NB4 (cell line): ENCODE data around the gene AZU1.
A peak's percentile ranks its signal among the peaks of the same experiment; 100 is the strongest.
"Not testable (repeated sequence)": the region's sequence is repeated elsewhere in the genome, so short reads cannot be mapped to it uniquely, and the experiment has no call there.

Source experiments
- DNase-seq: peaks from one replicate; pipeline ENCODE4 v3.0.0; 2010; ENCODE audit warnings: low read depth
- H3K4me3 ChIP-seq: one replicate; pipeline ENCODE4 v1.5.1; 2011; ENCODE audit warnings: mild to moderate bottlenecking, low read depth, low read length, moderate library complexity
- CTCF ChIP-seq: IDR thresholded peaks from one replicate; pipeline ENCODE4 v1.5.1; 2012; ENCODE audit warnings: low read depth, low read length
- MAX ChIP-seq: IDR thresholded peaks from 2 replicates; pipeline ENCODE4 v1.6.1; 2011; ENCODE audit warnings: low read depth, low read length
- MYC ChIP-seq: IDR thresholded peaks from 2 replicates; pipeline ENCODE4 v1.6.1; 2011; ENCODE audit warnings: low read depth, low read length
- POLR2A ChIP-seq: IDR thresholded peaks from 2 replicates; pipeline ENCODE4 v1.6.1; 2011; ENCODE audit warnings: mild to moderate bottlenecking; ENCODE audit not compliant: insufficient read length; ENCODE audit errors: extremely low read depth

Gene AZU1

GRCh38 chr19:834216-834615 lies 6.6 kb downstream of the AZU1 start:
- TF ChIP-seq MYC (no peak), POLR2A (no peak), CTCF (no peak), MAX (no peak)
- DNase-seq, result no peak
- no peak overlapping the region for H3K4me3 ChIP-seq

- no peak for DNase-seq
- H3K4me3 ChIP-seq, result no peak overlapping the region
- TF ChIP-seq MYC (no peak), CTCF (no peak), POLR2A (no peak), MAX (no peak)
Measured at GRCh38 chr19:835210-835810, 7.7 kb downstream of the AZU1 start.

GRCh38 chr19:840519-841206 lies 13.0 kb downstream of the AZU1 start, which contains the start of gene PRTN3:
TSS of gene PRTN3 (plus strand) at chr19:840999. CDS start at chr19:841009, 10 bp downstream.
- TF ChIP-seq POLR2A (no peak), MYC (peak; percentile 51; the same call in 1 of the 2 replicates), CTCF (no peak), MAX (peak; percentile 65)
- peak; percentile 85 for DNase-seq
- peak within 1 kb of the TSS; percentile 80 for H3K4me3 ChIP-seq

- peak overlapping the region; percentile 80 for H3K4me3 ChIP-seq
- not testable (repeated sequence) for DNase-seq
Measured at GRCh38 chr19:842802-843179, 15.2 kb downstream of the AZU1 start.

GRCh38 chr19:843180-843835 lies 15.7 kb downstream of the AZU1 start:
- peak overlapping the region; percentile 80 for H3K4me3 ChIP-seq
- TF ChIP-seq POLR2A (no peak), CTCF (no peak), MAX (no peak), MYC (no peak)
- peak; percentile 66 for DNase-seq

GRCh38 chr19:843836-844545 lies 16.4 kb downstream of the AZU1 start:
- TF ChIP-seq MAX (no peak), CTCF (no peak), MYC (no peak), POLR2A (no peak)
- DNase-seq, result no peak
- H3K4me3 ChIP-seq, result peak overlapping the region; percentile 32
